ENCODE measurements around the gene KCP.

Gene KCP

DNA sequence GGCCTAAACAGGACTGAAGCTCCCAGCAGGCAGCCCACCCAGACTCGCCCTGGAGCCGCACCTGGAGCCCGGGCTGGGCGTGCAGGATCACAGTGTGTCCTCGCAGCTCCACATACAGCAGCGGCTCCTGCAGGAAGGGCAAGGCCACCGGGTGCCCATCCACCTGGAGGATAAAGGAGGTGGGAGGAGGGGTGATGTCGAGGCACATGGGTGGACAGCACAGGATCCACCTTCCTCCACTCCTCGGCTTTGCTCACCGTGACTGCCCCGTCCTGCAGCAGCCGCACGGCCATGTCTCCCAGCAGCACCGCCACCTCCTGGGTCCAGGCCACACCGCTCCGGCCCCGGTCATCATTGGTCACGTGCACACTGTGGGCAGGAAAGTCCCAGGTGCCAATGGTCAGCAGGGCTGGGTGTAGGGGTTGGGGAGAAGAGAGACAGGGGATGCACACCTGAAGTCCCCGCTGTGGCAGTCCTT, 31.0 kb downstream of the KCP start:
- no peak for DNase-seq (ENCODE audit: low read depth)
- TF ChIP-seq, protein P1, sequence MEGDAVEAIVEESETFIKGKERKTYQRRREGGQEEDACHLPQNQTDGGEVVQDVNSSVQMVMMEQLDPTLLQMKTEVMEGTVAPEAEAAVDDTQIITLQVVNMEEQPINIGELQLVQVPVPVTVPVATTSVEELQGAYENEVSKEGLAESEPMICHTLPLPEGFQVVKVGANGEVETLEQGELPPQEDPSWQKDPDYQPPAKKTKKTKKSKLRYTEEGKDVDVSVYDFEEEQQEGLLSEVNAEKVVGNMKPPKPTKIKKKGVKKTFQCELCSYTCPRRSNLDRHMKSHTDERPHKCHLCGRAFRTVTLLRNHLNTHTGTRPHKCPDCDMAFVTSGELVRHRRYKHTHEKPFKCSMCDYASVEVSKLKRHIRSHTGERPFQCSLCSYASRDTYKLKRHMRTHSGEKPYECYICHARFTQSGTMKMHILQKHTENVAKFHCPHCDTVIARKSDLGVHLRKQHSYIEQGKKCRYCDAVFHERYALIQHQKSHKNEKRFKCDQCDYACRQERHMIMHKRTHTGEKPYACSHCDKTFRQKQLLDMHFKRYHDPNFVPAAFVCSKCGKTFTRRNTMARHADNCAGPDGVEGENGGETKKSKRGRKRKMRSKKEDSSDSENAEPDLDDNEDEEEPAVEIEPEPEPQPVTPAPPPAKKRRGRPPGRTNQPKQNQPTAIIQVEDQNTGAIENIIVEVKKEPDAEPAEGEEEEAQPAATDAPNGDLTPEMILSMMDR (IDR thresholded peaks at IDR 0.05; ENCODE audit: low read depth, low read length, missing control alignments) = no peak
- no peak overlapping the region for H3K4me3 ChIP-seq (ENCODE audit: low read depth, low read length)

DNA sequence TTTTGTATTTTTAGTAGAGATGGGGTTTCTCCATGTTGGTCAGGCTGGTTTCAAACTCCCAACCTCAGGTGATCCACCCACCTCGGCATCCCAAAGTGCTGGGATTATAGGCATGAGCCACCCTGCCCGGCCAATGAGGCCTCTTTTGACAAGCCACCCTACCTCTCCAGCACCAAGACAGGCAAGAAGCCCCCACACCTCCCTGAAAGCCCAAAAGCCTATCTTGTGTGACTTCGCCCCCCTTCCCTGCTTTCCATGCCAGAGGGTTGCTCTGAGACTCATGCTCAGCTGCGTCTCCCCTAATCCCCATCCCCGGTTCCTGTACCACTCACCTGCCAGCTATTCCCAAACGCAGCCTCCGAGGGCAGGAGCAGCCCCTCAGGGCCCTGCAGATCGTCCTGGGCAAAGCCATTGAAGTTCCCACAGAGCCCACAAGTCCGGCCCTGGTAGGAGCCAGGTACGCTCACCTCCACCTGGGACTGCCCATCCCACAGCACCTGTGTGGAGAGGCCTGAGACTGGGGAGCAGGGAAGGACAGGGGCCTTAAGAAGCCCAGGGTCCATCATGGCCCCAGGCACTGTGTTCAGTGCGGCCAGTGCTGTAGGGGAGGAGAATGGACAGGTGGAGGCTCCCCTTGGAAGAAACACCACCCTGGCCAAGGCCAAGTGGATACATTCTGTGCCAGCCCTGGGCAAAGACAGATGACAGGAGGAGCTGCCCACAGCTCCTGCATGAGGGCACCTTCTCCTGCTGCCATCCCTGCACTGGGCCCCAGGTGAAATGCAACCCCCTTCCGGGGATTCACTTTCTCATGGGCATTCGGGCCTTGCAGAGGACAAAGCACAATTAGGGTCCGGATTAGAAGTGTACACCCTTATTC, 32.0 kb downstream of the KCP start:
- TF ChIP-seq, protein P1 (IDR thresholded peaks at IDR 0.05; ENCODE audit: low read depth, low read length, missing control alignments) = no peak
- no peak overlapping the region for H3K4me3 ChIP-seq (ENCODE audit: low read depth, low read length)
- DNase-seq (ENCODE audit: low read depth) = no peak

DNA sequence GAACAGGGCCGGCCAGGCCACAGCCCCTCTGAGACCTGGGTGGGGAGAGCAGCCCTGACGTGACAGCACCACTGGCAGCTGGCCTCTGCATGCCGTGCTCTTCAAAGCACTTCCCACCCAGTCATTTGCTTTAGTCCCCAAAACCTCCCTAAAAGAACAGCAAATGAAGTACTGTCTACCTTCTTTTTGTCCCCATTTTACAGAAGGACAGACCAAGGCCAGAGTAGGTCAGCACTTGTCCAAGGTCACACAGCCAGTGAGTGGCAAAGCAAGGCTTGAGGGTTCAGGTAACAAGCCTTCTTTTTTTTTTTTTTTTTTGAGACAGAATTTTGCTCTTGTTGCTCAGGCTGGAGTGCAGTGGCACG, 32.8 kb downstream of the KCP start:
- DNase-seq (ENCODE audit: low read depth) = no peak
- TF ChIP-seq, protein P1 (IDR thresholded peaks at IDR 0.05; ENCODE audit: low read depth, low read length, missing control alignments) = no peak
- H3K4me3 ChIP-seq (ENCODE audit: low read depth, low read length) = no peak overlapping the region

DNA sequence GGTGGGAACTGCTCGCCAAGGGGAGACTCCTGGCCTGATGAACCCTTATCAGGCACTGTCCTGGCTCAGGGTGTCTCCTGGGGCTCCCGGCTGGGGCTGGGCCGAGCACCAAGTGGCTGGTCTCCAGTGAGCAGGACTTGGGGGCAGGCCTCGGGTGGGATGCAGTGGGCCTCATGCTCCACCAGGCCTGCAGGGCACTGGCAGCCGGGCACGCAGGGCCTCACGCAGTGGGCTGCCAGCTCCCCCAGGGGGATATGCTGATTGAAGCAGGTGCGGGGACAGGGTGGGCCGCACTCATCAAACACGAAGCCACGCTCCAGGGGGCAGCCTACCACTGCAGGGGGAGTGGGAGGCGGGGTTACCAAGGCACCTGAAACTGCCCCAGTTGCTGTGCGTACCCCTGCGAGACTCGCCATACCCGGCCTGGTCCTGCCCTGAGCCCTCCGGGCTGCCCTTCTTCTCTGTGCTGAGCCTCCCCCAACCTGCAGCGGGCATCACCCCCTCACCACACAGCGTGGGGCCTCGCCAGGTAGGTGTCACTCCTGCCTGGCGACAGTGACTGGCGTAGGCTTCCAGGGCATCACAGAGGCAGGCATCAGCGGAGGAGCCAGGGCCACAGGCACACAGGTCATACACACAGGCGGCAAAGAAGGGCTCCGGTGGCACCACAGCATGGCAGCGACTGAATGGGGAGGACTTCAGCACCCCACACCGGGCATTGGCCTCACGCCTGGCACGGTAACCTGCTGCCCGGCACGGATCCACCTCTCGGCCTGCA, 33.3 kb downstream of the KCP start:
- no peak for DNase-seq (ENCODE audit: low read depth)
- no peak overlapping the region for H3K4me3 ChIP-seq (ENCODE audit: low read depth, low read length)
- TF ChIP-seq, protein P1 (IDR thresholded peaks at IDR 0.05; ENCODE audit: low read depth, low read length, missing control alignments) = no peak

DNA sequence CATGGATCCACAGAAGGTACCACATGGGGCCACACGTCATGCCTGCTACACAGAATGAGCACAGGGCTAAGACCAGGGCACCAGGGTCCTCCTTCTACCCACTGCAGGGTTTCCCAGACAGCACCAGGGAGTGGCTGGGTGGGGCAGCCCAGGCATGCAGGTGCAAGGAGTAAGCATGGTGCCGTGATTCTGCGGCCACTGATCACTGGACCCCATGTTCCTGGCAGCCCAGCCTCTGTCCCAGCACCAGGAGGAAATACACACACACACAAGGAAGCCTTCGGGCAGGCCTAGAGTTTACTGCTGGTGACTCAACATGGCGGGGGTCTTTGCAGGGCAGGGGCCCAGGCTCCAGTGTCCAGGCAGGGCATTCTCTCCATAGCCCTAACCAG, 33.9 kb downstream of the KCP start:
- no peak overlapping the region for H3K4me3 ChIP-seq (ENCODE audit: low read depth, low read length)
- DNase-seq (ENCODE audit: low read depth) = no peak
- TF ChIP-seq, protein P1 (IDR thresholded peaks at IDR 0.05; ENCODE audit: low read depth, low read length, missing control alignments) = no peak

DNA sequence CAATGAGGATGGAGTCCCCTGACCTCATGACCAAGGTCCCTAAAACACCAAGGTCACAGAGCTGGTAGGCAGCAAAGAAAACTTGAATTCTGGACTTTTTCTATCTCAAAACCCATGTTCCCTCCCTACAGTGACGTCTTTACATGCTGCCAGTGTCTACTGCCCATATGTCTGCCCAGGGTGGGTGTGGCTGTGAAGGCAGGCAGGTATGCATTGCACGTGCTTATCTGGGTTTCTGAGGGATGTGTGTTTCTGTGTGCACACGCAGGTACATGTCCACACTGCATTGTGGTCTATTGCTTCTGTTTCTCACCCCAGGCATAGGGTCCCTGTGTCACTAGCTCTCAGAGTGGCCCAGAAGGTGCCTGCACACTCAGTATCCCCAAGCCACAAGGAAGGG, 34.4 kb downstream of the KCP start:
- TF ChIP-seq, protein P1 (IDR thresholded peaks at IDR 0.05; ENCODE audit: low read depth, low read length, missing control alignments) = no peak
- DNase-seq (ENCODE audit: low read depth) = no peak
- H3K4me3 ChIP-seq (ENCODE audit: low read depth, low read length) = no peak overlapping the region

All from GM12864 (cell line).